GM19463 (cell line): ENCODE results near the gene MIGA2.
"Not testable (repeated sequence)": the region's sequence is repeated elsewhere in the genome, so short reads cannot be mapped to it uniquely, and the experiment has no call there.

Experiments
- ATAC-seq: cut with Tn5 transposase; IDR thresholded peaks from one replicate; pipeline ENCODE4 v1.9.1; 2021; ENCODE audit warnings: mild to moderate bottlenecking, moderate library complexity; ENCODE audit not compliant: unreplicated experiment

Gene MIGA2

GRCh38 chr9:129011170-129011569 lies 25.3 kb upstream of the MIGA2 start:
- ATAC-seq = no peak

- ATAC-seq = no peak
Observed at GRCh38 chr9:129011761-129012181, 24.7 kb upstream of the MIGA2 start.

GRCh38 chr9:129012343-129012742 lies 24.1 kb upstream of the MIGA2 start:
- ATAC-seq = no peak

- ATAC-seq = no peak
Observed at GRCh38 chr9:129012893-129013448, 23.5 kb upstream of the MIGA2 start.

GRCh38 chr9:129013674-129014073 lies 22.8 kb upstream of the MIGA2 start:
- ATAC-seq = no peak

GRCh38 chr9:129014124-129014523 lies 22.3 kb upstream of the MIGA2 start:
- ATAC-seq = no peak

GRCh38 chr9:129014608-129015007 lies 21.8 kb upstream of the MIGA2 start:
- ATAC-seq = no peak

GRCh38 chr9:129021091-129021490 lies 15.3 kb upstream of the MIGA2 start:
- no peak for ATAC-seq

- no peak for ATAC-seq
Observed at GRCh38 chr9:129022037-129022436, 14.4 kb upstream of the MIGA2 start.

GRCh38 chr9:129023036-129023907 lies 13.2 kb upstream of the MIGA2 start:
- ATAC-seq = no peak

GRCh38 chr9:129023908-129024233 lies 12.6 kb upstream of the MIGA2 start:
- no peak for ATAC-seq

GRCh38 chr9:129026442-129027223 lies 9.8 kb upstream of the MIGA2 start:
- no peak for ATAC-seq

GRCh38 chr9:129027224-129027684 lies 9.2 kb upstream of the MIGA2 start:
- peak; percentile 5 for ATAC-seq

GRCh38 chr9:129027685-129028191 lies 8.7 kb upstream of the MIGA2 start:
- ATAC-seq = peak; percentile 37

GRCh38 chr9:129028192-129028966 lies 8.0 kb upstream of the MIGA2 start, which contains the start of gene SH3GLB2:
Gene SH3GLB2, minus strand, starts transcription at chr9:129028331. Its CDS starts 177 bp downstream, at chr9:129028154.
- peak; percentile 76 for ATAC-seq

- no peak for ATAC-seq
Observed at GRCh38 chr9:129030191-129030590, 6.2 kb upstream of the MIGA2 start.

- ATAC-seq = no peak
Observed at GRCh38 chr9:129031514-129031913, 4.9 kb upstream of the MIGA2 start.

GRCh38 chr9:129032541-129033159 lies 3.8 kb upstream of the MIGA2 start:
- no peak for ATAC-seq

GRCh38 chr9:129033216-129033615 lies 3.2 kb upstream of the MIGA2 start:
- ATAC-seq = no peak

GRCh38 chr9:129035838-129036237 lies 588 bp upstream of the MIGA2 start:
- ATAC-seq = not testable (repeated sequence)
